NCI-H187 treated with DMSO at 0.1 percent for 48 hours (cell line): ENCODE results near the gene LSM6.

Experiments used
- DNase-seq: peaks from one replicate; lab custom pipeline; 2025; lab: John Stamatoyannopoulos, UW

The LSM6 gene

DNA sequence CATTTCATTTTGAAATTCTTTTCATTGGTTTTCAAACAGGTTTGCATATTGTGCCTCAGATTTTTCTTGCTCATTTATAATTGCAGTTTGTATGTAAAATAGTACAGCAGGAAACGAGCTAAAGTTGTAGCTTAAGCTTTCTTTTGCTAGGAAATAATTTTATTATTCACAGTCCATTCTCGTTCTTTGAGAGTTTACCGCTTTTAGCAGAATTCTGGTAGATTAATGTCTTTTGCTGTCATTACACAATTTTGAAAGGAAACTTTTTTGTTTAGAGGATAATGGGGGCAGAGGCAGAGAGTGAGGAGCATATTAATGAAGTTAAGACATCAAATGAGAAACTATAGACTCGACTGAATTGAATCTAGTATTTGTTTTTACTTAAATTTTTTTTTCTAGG is 10.5 kb downstream of the LSM6 start:
- no peak for DNase-seq

DNA sequence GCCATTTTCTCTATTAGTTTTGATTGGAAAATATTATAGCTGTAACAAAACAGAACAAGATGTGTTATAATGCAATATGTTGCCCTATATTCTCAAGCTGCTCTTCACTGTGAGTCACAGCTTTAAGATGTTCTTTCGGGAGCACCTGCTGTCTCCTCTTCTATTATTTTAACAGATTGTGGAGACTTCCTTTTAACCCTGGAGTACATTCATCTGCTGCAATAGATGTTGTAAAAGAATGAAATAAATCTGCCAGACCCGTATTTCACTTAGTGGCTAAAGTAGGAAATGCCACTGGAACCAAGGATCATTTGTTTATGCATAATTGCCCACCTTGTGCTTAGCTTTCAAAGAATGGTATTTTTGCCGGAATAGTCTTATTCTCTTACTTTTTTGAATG is 11.1 kb downstream of the LSM6 start:
- DNase-seq, result no peak

DNA sequence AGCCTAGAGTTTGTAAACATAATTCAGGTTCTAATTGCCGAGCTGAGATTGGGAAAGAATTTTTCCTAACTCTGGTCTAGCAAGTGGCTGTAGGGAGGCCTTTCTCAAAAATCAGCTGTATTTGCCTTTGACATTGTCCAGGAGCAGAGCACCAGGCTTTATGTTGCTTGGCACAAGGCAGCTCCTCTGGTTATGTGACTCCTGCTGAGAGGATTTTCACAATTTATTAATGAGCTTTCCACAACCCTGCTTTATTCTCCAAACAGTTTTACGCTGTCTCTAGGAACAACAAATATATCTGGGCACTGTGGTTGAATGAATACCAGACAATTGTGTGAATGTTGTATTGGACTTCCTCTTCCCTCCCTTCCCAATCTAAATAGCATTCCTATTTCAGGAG is 14.9 kb downstream of the LSM6 start:
- DNase-seq, result no peak

DNA sequence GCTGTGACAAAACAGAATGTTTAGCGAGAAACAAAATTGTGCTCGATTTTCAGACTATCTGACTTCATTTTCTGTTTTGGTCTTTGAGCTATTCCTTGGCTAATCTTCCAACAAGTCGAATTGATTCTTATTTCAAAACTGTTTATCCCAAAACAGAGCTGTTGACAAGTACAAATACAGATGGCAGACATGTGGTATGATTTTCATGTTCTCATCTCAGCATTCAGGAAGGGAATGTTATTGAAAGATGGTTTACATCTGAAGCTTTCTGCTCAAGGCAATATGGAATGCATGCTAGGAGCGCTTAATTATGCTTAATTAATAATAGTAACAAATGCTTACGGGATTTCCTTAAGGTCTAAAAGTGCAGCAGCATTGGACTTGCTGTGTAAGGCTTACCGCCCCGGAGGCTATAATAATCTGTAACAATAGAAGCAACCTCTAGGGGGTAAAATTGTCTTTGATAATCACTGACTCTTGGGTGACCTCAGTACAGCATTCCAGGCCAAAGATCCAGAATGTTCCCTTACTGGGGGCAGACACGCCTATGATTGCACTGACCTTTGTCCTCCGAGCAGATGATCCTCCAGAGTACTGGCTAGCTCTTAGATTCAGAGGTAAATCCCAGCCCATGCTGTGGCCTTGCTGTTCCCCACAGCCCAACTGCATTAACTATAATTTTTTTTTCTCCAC is 16.4 kb downstream of the LSM6 start:
- no peak for DNase-seq

- no peak for DNase-seq
Measured at GRCh38 chr4:146193628-146194027, 18.1 kb downstream of the LSM6 start.

GRCh38 chr4:146194212-146194611 is 18.7 kb downstream of the LSM6 start:
- no peak for DNase-seq

DNA sequence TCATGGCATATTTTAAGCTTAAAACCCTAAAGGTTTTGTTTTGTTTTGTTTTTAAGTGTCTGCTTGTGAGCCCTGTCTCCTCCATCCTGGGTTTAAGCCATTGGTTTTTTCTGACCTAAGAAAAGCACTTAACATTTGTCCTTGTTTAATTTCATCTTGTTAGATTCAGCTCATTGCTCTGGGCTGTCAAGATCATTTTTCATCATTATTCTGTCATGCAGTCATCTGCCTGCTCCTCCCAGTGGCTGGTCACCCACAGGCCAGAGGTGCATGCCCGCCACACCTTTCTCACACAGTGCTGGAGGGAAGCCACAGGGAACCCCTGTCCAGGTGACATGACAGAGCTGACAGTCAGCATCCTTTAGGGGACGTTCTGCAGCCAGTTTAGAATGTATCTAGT is 27.1 kb downstream of the LSM6 start:
- no peak for DNase-seq

GRCh38 chr4:146207410-146207809 is 31.9 kb downstream of the LSM6 start:
- DNase-seq, result no peak

GRCh38 chr4:146210890-146211289 is 35.4 kb downstream of the LSM6 start:
- no peak for DNase-seq

DNA sequence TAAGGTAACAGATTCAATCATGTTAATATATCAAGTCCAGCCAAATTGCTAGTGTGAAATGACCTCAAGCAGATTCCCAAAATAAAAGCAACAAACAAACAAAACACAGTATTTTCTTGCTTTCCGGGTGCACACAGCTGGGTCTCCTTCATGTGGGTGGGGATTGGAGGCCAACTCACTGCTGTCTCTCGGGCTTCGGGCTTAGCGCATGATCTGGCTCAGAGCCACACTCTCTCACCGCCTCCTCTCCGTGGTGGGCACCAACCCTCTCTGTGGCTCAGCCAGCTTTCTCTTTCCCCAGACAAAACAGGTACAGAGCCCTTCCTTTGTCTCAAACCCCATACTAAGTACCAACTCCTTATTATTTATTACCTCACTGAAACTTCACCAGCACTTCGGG is 35.9 kb downstream of the LSM6 start:
- no peak for DNase-seq

DNA sequence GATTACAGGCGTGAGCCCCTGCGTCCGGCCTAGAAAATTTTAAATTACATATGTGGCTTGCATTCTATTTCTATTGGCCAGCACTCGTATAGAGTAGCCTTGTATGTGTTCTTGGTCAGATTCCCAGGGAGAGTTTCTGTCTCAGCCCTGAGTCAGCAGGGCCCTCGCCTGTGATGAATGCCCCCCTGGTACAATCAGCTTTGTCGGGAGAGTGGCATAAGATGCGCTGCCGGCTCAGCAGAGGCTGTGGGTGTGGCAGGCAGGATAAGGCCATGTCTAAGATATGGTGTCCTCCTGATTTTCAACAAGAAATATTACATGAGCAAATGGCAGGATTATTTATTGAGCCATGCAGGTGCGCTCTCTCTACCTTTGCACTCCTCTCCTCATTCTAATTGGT is 37.3 kb downstream of the LSM6 start:
- DNase-seq, result no peak

DNA sequence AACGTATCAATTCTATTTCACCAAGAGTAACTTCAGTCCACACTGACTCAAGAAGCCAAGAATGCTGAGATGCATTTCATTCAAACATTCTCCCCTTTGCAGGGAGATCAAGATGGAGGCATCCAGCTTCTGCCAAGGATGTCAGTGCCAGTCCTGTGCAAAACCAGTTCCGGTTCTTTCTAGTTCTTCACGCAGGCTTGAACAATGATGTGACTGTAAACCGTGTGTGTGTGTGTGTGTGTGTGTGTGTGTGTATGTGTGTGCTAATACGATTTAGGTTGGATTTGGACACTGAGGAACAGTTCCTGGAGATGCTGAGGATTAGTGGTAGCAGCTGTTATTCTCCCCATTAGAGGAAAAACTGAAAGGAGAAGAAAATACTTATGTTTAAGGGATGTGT is 38.7 kb downstream of the LSM6 start, which contains the start of gene REELD1:
TSS of gene REELD1 (plus strand) at position 301 of the 400 bp plus-strand sequence. CDS start 2,415 bp downstream, outside the sequence.
- DNase-seq, result no peak

GRCh38 chr4:146222313-146222712 is 46.8 kb downstream of the LSM6 start:
- no peak for DNase-seq

DNA sequence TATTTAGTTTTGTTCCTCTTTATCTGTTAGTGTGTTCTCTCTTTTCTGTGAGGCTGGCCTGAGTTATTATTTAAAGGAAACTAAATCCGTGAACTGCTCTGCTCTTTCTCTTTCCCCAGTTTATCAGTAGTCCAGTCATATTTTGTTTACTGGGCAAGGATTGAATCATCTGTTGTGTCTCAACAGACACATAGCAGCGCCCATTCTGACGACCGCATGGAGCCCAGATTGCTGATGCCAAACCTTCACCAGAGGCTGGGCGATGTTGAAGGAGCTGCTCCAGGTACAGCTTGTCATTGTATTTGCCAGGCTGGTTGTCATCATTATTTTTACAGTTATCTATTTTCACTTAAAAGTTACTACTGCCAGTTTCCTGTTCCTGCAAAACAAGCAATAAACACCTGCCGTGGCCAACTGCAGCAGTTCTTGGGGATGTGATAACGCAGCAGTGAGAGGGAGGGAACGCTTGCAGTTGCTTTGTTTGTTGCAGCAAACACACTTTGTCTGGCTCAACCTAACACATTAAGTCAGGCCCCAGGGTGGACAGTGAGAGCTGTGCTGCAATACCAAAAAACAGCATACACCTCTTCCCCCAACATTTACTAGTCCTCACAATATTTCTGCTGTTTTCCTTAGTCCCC is 48.9 kb downstream of the LSM6 start:
- no peak for DNase-seq

DNA sequence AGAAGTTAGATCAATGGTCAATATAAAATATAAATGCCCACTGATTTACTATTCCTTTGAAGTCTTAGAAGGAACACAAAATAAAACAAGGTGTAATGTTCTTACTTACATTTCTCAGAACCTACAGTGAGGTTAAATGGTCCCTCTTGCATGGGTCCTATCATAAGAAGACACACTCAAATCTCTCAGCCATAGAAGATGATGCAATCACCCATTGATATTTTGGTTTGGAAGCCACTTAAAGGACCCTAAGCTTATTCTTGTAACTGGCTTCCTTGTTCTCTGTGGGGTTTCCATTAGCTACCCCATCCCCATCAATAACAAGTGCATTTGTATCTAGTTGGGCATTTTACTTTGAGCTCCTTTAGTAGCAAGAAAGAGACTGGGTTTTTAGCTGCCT is 53.9 kb downstream of the LSM6 start:
- DNase-seq, result no peak

DNA sequence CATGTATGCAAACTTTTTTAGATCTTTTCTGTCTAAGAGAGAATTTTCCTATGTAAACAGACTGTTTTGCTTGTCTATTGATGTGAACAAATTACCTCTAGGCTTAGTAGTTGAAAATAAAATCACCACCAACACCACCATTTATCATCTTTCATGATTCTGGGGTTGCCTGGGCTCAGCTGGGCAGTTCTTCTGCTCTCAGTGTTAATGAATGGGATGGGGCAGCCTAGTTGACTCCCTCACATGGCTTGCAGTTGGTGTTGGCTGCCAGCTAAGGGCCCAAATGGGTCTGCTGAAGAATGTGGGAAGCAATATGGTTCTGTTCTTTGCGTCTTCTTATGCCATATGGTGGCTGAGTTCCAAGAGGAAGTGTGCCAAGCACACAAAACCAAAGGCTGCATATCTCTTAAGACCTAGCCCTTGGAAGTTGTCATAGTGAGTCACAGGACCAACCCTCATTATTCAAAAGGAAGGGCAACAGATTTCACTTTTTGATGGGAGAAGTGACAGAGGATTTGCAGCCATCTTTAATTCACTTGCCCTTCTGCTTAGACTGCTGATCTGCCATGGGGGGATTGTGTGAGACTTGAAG is 56.7 kb downstream of the LSM6 start:
- no peak for DNase-seq

DNA sequence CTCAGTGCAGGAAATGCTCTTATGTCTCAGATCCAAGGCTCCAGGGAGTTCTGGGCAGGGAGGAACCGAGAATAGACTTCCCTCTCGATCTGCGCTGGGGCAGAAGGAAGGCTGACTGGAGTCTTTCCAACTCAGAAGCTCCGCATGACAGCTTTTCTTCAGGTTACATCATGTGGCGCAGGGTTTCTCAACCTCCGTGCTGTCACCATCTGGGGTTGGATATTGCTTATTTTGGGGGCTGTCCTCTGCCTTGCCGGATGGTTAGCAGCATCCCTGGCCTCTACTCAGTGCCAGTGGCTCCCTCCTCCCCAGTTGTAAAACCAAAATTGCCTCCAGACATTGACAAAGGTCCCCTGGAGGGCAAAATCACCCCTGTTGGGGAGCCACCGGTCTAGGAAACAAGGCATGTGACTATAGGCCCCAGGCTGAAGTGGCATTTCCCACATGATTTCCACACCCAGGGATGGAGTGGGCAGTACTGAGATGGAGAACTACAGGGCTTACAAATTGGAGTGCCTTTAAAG is 60.2 kb downstream of the LSM6 start:
- no peak for DNase-seq

GRCh38 chr4:146236216-146236615 is 60.7 kb downstream of the LSM6 start:
- DNase-seq, result no peak

- DNase-seq, result no peak
Measured at GRCh38 chr4:146237092-146237491, 61.6 kb downstream of the LSM6 start.

- DNase-seq, result no peak
Measured at GRCh38 chr4:146238107-146238506, 62.6 kb downstream of the LSM6 start.
